Endodermal cell (in vitro differentiated cells): Measurements from ENCODE around the gene STXBP6. TPM values are rescaled to one million over a fixed set of nuclear protein-coding genes. Genes with fewer than 3 reads are reported as not detected.
A peak's percentile ranks its signal among the peaks of the same experiment; 100 is the strongest.

Experiments
- DNase-seq: peaks from one replicate; pipeline ENCODE4 v3.0.0-alpha.2; 2017
- H3K27ac ChIP-seq: 2 replicates; pipeline ENCODE4 v1.5.1; 2013; ENCODE audit warnings: mild to moderate bottlenecking, low read depth, low read length, moderate library complexity
- H3K27me3 ChIP-seq: 2 replicates; pipeline ENCODE4 v1.6.1; 2013; ENCODE audit warnings: mild to moderate bottlenecking, low read length, moderate library complexity; ENCODE audit not compliant: insufficient read depth, control insufficient read depth, poor library complexity, severe bottlenecking
- H3K36me3 ChIP-seq: 2 replicates; pipeline ENCODE4 v1.7.0; 2013; ENCODE audit warnings: mild to moderate bottlenecking, low read length, moderate library complexity; ENCODE audit not compliant: control insufficient read depth, insufficient read depth
- H3K4me1 ChIP-seq: one replicate; pipeline ENCODE4 v1.7.0; 2013; ENCODE audit warnings: low read length; ENCODE audit not compliant: control insufficient read depth, insufficient read depth
- H3K4me3 ChIP-seq: 2 replicates; pipeline ENCODE4 v1.5.1; 2013; ENCODE audit warnings: mild to moderate bottlenecking, low read length, moderate library complexity
- H3K9ac ChIP-seq: 2 replicates; pipeline ENCODE4 v1.6.1; 2013; ENCODE audit warnings: mild to moderate bottlenecking, low read length, moderate library complexity; ENCODE audit not compliant: poor library complexity, severe bottlenecking; ENCODE audit errors: extremely low read depth
- H3K9me3 ChIP-seq: 2 replicates; pipeline ENCODE4 v1.6.1; 2013; ENCODE audit warnings: mild to moderate bottlenecking, low read length, moderate library complexity; ENCODE audit not compliant: control insufficient read depth
- H3K27ac Mint-ChIP-seq: 2 replicates; pipeline ENCODE4 v1.8.0; 2020; ENCODE audit warnings: mixed read lengths
- H3K27me3 Mint-ChIP-seq: 2 replicates; pipeline ENCODE4 v1.8.0; 2021; ENCODE audit warnings: mild to moderate bottlenecking, mixed read lengths; ENCODE audit not compliant: insufficient read depth
- H3K36me3 Mint-ChIP-seq: 2 replicates; pipeline ENCODE4 v1.8.0; 2020; ENCODE audit warnings: low read depth, mixed read lengths
- H3K4me1 Mint-ChIP-seq: 2 replicates; pipeline ENCODE4 v1.8.0; 2020; ENCODE audit warnings: mixed read lengths
- H3K4me3 Mint-ChIP-seq: 2 replicates; pipeline ENCODE4 v1.8.0; 2020; ENCODE audit warnings: mild to moderate bottlenecking, moderate library complexity, mixed read lengths
- H3K9me3 Mint-ChIP-seq: 2 replicates; pipeline ENCODE4 v1.8.0; 2020; ENCODE audit warnings: mild to moderate bottlenecking, mixed read lengths
- CTCF ChIP-seq: fragments of 200-600 bp; sonication (generic); conservative IDR thresholded peaks from 2 replicates; pipeline ENCODE4 v1.5.0; 2021; ENCODE audit warnings: antibody characterized with exemption, mild to moderate bottlenecking
- WGBS, 2 experiments: methylation state at CpG; one replicate each; pipeline versions ENCODE4 v1.1.5 to v1.1.7; 2013; ENCODE audit warnings: missing lambda C conversion rate in 2 of 2, mixed read lengths in 1 of 2; ENCODE audit not compliant: insufficient coverage in 1 of 2, insufficient read length in 1 of 2; 5-methylcytosine and 5-hydroxymethylcytosine counted together
- total RNA-seq, 2 donors: library from RNA; stranded (reverse); fragmentation: NEBNext Ultra II Directional in 1 of 2; extraction: Animal tissue kit (Norgen Biotek cat#: 25700) in 1 of 2; gene quantifications; 2 replicates in 1 of 2; 3 replicates in 1 of 2; pipeline ENCODE4 v1.2.1, GENCODE V29; 2021

STXBP6 gene
- total RNA-seq, 2 donors from 2014 or later = 0.64 to 1.5 TPM

- Histone ChIP-seq H3K27ac (no peak overlapping the region), H3K4me1 (peaks cover 8% of the 10 kb centered on the region), H3K36me3 (no peaks in the 10 kb centered on the region), H3K4me3 (no peak overlapping the region), H3K9me3 (no peaks in the 10 kb centered on the region), H3K27me3 (no peaks in the 10 kb centered on the region), H3K9ac (no peak overlapping the region)
- H3K27me3 Mint-ChIP-seq = peaks cover 2% of the 10 kb centered on the region
- no peaks in the 10 kb centered on the region for H3K36me3 Mint-ChIP-seq
- H3K4me1 Mint-ChIP-seq = peaks cover 11% of the 10 kb centered on the region
- no peak overlapping the region for H3K4me3 Mint-ChIP-seq
- DNase-seq = peak; percentile 62
- 76 to 87% methylated on average over 7 to 11 of the region's 11 CpGs for WGBS, 2 experiments
- TF ChIP-seq CTCF = peak; percentile 72
- H3K27ac Mint-ChIP-seq = no peak overlapping the region
- no peaks in the 10 kb centered on the region for H3K9me3 Mint-ChIP-seq
Observed at GRCh38 chr14:24817212-24818057, 232.5 kb downstream of the STXBP6 start.

- H3K36me3 ChIP-seq = no peaks in the 10 kb centered on the region
- DNase-seq = no peak
- no peak overlapping the region for H3K4me3 Mint-ChIP-seq
- H3K9ac ChIP-seq = no peak overlapping the region
- H3K9me3 ChIP-seq = no peaks in the 10 kb centered on the region
- peaks cover 2% of the 10 kb centered on the region for H3K27me3 Mint-ChIP-seq
- WGBS, 2 experiments = 94 to 96% methylated on average over 3 of the region's 3 CpGs
- H3K4me1 Mint-ChIP-seq = peaks cover 11% of the 10 kb centered on the region
- no peaks in the 10 kb centered on the region for H3K27me3 ChIP-seq
- peaks cover 8% of the 10 kb centered on the region for H3K4me1 ChIP-seq
- no peak overlapping the region for H3K27ac ChIP-seq
- no peaks in the 10 kb centered on the region for H3K36me3 Mint-ChIP-seq
- no peak overlapping the region for H3K4me3 ChIP-seq
- H3K27ac Mint-ChIP-seq = no peak overlapping the region
- no peaks in the 10 kb centered on the region for H3K9me3 Mint-ChIP-seq
- TF ChIP-seq CTCF = no peak
Observed at GRCh38 chr14:24816929-24817211, 233.1 kb downstream of the STXBP6 start.

- Mint-ChIP-seq H3K4me3 (no peak overlapping the region), H3K27me3 (peaks cover 2% of the 10 kb centered on the region), H3K4me1 (peaks cover 11% of the 10 kb centered on the region), H3K36me3 (no peaks in the 10 kb centered on the region), H3K27ac (no peak overlapping the region), H3K9me3 (no peaks in the 10 kb centered on the region)
- no peak for TF ChIP-seq CTCF
- Histone ChIP-seq H3K27me3 (no peaks in the 10 kb centered on the region), H3K4me3 (no peak overlapping the region), H3K27ac (no peak overlapping the region), H3K9ac (no peak overlapping the region), H3K36me3 (no peaks in the 10 kb centered on the region), H3K4me1 (peaks cover 8% of the 10 kb centered on the region), H3K9me3 (no peaks in the 10 kb centered on the region)
- WGBS, 2 experiments = 95 to 97% methylated on average over 4 to 5 of the region's 5 CpGs
- DNase-seq = no peak
Observed at GRCh38 chr14:24816011-24816928, 233.7 kb downstream of the STXBP6 start.
